ENCODE results near the gene ATF6.
"Not testable (repeated sequence)": the region's sequence is repeated elsewhere in the genome, so short reads cannot be mapped to it uniquely, and the experiment has no call there.

Gene ATF6

GRCh38 chr1:161826478-161826877, 60.4 kb downstream of the ATF6 start:
- H3K27ac ChIP-seq, result no peak overlapping the region
- TF ChIP-seq CTCF (conservative IDR thresholded peaks at IDR 0.05; ENCODE audit: low read depth), result no peak
- POLR2A ChIA-PET (ENCODE audit: low non-redundant PET), result no interaction called here
- no peak for DNase-seq (ENCODE audit: low spot score)
- CTCF ChIA-PET, result interaction anchor here (0.6 to 0.7 kb wide), 2 partner anchors 37 to 87 kb away, joined by 3 to 4 read pairs; no protein-coding TSS in a partner anchor

- no peak overlapping the region for H3K27ac ChIP-seq
- CTCF ChIA-PET, result interaction anchor here (0.7 kb wide), 1 partner anchor 41 kb away, joined by 3 read pairs; no protein-coding TSS in a partner anchor
- POLR2A ChIA-PET (ENCODE audit: low non-redundant PET), result no interaction called here
- peak; percentile 3 for DNase-seq (ENCODE audit: low spot score)
- no peak for TF ChIP-seq CTCF (conservative IDR thresholded peaks at IDR 0.05; ENCODE audit: low read depth)
Observed at GRCh38 chr1:161827786-161828185, 61.7 kb downstream of the ATF6 start.

GRCh38 chr1:161832299-161832907, 66.3 kb downstream of the ATF6 start:
- DNase-seq (ENCODE audit: low spot score); CTCF ChIA-PET; POLR2A ChIA-PET (ENCODE audit: low non-redundant PET); H3K27ac ChIP-seq: not testable (repeated sequence)

GRCh38 chr1:161834967-161835550, 68.9 kb downstream of the ATF6 start:
- POLR2A ChIA-PET (ENCODE audit: low non-redundant PET), result no interaction called here

GRCh38 chr1:161836018-161836417, 69.9 kb downstream of the ATF6 start:
- H3K27ac ChIP-seq, result no peak overlapping the region
- CTCF ChIA-PET, result no interaction called here
- DNase-seq (ENCODE audit: low spot score), result no peak
- no peak for TF ChIP-seq CTCF (conservative IDR thresholded peaks at IDR 0.05; ENCODE audit: low read depth)
- POLR2A ChIA-PET (ENCODE audit: low non-redundant PET), result no interaction called here

More at GRCh38 chr1:161834967-161835550, 68.9 kb downstream of the ATF6 start:
- H3K27ac ChIP-seq, result no peak overlapping the region
- CTCF ChIA-PET, result no interaction called here
- no peak for DNase-seq (ENCODE audit: low spot score)
- no peak for TF ChIP-seq CTCF (conservative IDR thresholded peaks at IDR 0.05; ENCODE audit: low read depth)

GRCh38 chr1:161838362-161838761, 72.2 kb downstream of the ATF6 start:
- ChIA-PET POLR2A (ENCODE audit: low non-redundant PET) (no interaction called here), CTCF (interaction anchor here (0.7 kb wide), 1 partner anchor 39 kb away, joined by 4 read pairs; no protein-coding TSS in a partner anchor)
- no peak for DNase-seq (ENCODE audit: low spot score)
- no peak for TF ChIP-seq CTCF (conservative IDR thresholded peaks at IDR 0.05; ENCODE audit: low read depth)
- H3K27ac ChIP-seq, result no peak overlapping the region

- H3K27ac ChIP-seq, result no peak overlapping the region
- ChIA-PET CTCF (no interaction called here), POLR2A (ENCODE audit: low non-redundant PET) (no interaction called here)
- no peak for DNase-seq (ENCODE audit: low spot score)
- no peak for TF ChIP-seq CTCF (conservative IDR thresholded peaks at IDR 0.05; ENCODE audit: low read depth)
Observed at GRCh38 chr1:161838885-161839284, 72.8 kb downstream of the ATF6 start.
